HG03342 (cell line): ENCODE data around the gene SGSM2.

Experiments
- ATAC-seq: cut with Tn5 transposase; IDR thresholded peaks from one replicate; pipeline ENCODE4 v1.9.1; 2021; ENCODE audit warnings: mild to moderate bottlenecking, moderate library complexity; ENCODE audit not compliant: unreplicated experiment

Gene SGSM2

DNA sequence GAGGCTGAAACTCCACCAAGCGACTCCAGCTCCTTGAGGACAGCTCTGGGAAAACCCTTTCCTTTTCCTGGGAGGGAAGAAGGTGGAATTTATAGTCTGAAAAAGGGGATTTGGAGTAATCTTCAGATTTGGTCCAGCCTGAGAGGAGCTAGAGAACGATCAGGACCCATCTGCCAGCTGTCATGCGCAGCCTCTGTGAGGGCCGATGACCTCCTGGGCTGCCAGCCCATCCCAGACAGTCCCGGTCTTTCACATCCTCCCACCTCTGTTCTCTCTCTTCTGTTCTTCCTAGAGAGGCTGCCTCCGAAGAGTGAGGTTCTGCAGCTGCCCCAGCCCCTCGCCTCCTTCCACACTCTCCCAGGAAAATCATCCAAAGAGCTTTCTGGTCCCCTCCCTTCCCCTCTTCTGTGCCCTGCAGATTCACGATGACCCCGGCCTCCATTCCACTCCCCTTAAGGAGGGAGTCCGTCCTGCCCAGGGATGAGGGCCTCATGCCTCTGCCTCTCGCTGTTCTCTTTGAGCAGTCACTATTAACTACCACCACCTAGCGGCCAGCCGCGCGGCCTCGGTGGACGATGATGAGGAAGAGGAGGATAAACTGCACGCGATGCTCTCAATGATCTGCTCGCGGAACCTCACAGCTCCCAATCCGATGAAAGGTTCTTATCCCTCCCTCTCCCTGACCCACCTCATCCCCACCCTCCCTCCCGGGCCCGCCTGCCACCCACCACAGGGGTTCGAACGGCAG is 29.6 kb downstream of the SGSM2 start:
- ATAC-seq = no peak

DNA sequence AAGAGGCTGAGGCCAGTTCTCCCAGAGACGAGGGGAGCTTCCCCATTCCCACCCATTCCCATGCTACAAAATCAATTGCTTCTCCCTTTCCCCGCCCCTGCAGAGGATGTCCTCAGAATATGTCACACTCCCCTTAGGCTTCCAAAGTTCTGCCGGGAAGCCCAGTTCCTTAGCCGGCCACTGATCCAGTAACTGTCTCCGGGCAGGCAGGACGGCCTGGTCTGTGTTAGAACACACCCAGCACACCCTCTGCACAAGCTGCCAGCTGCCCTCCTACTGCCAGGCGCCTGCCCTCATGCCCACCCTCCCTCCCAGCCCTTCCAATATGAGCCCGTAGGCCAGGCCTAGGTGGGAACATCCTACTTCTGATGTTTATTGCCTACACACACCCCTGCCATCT is 31.1 kb downstream of the SGSM2 start:
- no peak for ATAC-seq

DNA sequence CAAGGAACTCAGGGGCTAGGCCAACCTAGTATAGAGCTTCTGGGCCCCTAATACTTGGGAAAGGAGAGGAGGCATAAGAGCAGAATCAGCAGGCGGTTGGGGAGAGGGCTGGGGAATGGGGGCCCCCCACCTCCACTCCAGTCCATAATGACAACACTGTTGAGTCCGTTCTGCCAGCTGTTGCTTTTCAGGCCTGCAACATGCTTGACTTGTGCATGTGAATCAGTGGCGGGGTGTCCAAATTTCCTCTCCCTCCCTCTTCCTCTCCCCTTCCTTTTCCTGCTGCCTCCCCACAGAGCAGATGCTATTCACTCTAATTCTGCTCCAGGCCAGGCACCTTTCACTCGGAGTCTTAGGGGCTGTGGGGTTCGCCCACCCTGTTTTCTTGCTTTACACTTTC is 31.7 kb downstream of the SGSM2 start:
- no peak for ATAC-seq

DNA sequence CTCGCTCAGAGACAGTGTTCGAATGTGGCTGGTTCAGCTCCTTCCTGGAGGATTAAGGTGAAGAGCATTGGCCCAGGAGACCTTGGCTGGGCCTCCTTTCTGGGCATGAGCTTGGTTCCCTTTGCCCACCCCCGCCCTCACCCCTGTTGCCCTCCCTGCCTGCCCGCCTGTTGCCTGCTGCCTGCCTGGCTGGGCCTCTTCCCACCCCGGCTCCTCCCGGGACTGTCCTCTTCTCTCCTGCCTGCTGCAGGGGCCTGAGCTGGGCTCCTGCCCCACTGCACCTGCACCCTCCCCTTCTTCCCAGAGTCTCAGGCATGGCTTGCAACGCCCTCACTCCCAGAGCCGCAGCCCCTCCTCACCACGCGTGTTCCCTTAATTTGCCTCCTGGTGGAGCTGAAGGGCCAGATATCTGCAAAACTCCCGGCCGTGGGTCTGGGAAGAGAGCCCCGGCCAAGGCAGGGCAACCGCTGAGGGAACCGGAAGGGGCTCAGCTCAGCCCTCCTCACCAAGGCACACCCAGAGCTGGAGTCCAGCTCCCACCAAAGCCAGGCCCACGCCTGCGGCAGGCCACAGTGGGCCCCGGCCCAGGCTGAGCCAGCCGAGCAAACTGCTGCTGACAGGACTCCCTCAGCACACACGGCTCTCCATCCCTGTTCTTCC is 32.4 kb downstream of the SGSM2 start:
- ATAC-seq = no peak

DNA sequence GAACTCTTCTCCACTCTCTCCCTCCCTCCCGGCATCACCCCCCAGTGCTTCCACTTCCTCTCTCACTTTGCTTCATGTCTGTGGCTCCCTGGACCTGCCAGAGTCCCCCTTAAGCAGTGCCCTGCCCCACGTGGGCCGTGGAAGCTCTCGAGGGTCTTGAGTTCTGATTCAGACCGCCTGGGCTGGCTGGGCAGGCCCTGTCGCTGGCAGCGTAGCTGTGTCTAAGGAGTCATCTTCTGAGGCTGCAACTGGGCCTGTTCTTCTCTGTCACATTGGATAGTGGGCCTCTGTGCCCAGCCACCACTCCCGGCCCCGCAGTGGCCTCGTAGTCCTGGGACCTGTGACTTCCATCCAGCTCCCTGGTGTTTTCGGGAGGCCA is 32.9 kb downstream of the SGSM2 start:
- ATAC-seq = no peak

DNA sequence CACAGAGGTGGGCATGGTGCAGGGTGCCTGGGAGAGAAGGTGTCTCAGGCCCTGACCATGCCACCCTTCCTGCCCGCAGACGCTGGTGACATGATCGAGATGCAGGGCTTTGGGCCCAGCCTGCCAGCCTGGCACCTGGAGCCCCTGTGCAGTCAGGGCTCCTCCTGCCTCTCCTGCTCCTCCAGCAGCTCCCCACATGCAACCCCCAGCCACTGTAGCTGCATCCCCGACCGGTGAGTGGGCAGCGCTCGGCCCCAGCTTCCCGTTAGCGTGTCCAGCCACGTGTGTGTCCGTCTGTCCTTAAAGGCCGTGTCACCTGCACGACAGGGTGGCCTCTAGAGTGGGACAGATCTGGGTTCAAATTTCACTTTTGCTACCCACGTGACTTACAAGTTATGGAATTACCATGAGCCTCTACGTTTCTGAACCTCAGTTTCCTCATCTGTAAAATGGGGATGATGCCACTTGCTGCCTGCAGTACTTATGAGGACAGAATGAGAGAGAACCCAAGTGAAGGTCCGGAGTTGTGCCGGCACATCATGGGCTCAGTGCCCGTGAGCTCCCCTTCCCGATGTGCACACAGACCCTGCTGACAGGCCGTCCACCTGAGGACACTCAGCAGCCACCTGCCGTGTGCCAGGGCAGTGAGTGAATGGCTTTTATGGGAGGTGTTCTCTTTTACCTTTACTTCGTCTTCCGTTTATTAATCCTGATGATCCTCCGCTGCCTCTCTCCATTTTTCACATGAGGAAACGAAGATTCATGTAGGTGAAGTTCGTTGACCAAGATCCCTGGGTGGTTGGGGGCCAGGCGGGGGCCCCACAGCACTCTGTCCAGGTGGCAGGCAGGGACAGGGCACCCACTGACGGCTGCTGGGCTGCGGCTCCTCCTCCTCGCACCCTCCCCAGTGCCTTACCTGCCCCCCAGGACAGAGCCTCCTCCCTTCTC is 34.2 kb downstream of the SGSM2 start:
- ATAC-seq = no peak

DNA sequence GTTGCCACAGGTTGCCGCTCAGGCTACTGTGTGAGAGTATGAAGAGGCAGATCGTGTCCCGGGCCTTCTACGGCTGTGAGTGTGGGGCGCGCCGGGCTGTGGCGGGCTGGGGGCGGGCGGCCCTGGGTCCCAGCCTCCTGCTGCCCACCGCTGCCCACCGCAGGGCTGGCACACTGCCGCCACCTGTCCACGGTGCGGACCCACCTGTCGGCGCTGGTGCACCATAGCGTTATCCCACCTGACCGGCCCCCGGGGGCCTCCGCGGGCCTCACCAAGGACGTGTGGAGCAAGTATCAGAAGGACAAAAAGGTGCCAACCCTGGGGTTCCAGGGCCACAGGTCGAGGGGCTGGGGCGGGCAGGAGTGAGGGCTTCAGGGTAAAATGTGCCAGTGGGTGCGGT is 34.9 kb downstream of the SGSM2 start:
- no peak for ATAC-seq

DNA sequence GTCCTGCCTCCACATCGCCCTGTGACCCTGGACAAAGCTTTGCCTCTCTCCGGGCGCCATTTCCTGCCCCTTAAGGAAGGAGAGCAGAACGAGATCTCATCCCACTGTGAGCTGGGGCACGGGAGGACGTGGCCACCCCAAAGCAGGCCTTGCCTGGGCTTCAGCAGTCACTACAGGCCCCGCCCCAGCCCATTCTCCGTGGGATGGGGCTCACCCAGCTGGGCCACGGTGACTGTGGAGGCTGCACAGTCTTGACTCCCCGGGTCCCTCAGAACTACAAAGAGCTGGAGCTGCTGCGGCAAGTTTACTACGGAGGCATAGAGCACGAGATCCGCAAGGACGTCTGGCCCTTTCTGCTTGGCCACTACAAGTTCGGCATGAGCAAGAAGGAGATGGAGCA is 35.4 kb downstream of the SGSM2 start:
- no peak for ATAC-seq

DNA sequence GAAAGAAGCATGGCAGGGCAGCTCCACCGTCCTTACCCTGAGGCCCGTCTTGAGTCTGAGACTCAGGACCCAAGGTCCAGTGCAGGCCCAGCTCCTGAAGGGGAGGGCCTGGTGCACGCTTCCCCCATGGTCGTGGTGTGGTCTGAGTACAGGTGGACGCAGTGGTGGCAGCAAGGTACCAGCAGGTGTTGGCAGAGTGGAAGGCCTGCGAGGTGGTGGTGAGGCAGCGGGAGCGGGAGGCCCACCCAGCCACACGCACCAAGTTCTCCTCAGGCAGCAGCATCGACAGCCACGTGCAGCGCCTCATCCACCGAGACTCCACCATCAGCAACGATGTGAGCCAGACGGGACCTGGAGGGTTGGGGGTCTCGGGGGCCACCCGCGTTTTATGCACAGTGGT is 35.9 kb downstream of the SGSM2 start:
- ATAC-seq = no peak

DNA sequence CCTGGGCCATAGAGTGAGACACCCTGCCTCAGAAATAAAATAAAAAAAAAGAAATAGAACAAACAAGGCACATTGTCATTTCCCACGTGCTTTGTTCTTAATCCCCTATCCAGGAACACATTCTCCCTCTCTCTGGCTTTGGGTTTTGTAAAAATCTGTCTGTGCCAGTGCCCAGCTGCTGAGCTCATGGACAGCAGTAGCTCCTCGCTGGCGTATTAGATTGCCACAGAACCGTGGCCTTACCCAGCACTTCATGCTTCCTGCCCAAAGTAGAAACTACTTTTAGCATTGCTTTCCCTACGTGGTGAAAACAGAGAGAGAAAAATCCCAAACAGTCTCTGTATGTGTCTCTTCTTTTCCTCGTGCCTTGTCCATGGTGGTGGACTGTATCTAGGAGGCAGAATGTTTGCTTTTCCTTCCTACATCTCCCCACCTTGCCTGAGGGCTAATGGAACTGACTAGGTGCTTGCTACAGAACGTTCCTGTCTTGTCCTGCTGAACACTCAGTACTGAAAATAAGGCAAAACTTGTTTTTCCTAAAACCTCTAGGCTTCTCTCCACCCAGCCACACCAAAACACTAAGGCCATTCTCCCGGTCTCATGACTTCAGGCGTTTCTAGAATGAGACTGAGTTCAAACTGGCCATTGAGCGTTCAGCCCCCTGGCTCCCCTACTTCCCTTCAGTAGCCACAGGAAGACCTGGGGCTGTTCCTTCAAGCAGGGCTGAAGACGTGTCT is 37.4 kb downstream of the SGSM2 start:
- no peak for ATAC-seq

DNA sequence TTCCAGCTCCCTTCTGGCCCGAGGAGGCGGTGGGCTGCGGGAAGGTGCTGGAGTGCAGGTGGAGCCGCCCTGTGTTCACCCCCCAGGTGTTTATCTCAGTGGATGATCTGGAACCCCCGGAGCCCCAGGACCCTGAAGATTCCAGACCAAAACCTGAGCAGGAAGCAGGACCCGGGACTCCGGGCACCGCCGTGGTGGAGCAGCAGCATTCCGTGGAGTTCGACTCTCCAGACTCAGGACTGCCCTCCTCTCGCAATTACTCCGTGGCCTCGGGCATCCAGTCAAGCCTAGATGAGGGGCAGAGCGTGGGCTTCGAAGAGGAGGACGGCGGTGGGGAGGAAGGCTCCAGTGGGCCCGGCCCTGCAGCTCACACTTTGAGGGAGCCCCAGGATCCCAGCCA is 38.1 kb downstream of the SGSM2 start:
- ATAC-seq = no peak

DNA sequence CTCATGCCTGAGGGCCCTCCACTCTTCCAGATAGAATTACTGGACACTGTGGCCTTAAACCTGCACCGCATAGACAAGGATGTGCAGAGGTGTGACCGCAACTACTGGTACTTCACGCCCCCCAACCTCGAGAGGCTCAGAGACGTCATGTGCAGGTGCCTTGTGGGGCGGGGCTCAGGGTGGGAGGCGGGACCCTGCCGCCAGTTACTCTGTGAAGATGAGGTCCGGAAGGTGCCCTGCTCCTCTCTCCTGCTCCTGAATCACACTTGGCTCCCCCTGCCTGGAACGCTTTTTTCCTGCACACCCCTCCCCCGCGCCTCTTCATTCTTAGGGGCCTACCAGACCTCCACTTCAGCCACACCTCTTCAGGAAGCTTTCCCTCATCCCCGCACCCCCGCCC is 38.8 kb downstream of the SGSM2 start:
- no peak for ATAC-seq

DNA sequence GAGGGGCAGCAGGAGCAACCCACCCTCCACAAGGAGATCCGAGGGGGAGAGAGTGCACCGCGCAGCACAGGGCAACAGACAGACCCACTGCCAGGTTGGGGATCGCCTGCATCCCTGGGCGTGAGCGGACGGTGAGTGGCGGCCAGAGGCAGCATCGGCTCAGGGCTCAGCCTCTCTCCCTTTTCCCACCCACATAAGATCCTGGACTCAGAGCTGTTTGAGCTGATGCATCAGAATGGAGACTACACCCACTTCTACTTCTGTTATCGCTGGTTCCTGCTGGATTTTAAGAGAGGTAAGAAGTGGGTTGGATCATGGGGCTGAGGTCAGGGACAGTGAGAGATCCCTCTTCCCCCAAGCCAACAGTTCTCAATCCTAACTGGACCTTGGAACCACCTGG is 40.4 kb downstream of the SGSM2 start:
- ATAC-seq = no peak

DNA sequence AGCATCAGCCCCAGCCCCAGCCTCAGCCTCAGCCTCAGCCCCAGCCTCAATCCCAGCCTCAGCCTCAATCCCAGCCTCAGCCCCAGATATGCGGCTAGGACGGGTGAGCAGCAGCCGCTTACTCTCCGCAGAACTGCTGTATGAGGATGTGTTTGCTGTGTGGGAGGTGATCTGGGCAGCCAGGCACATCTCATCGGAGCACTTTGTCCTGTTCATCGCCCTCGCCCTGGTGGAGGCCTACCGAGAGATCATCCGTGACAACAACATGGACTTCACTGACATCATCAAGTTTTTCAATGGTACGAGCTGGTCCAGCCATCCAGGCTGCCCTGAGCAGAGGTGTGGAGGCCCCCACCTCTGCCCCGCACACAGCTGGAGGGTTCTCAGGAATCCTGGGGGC is 41.6 kb downstream of the SGSM2 start:
- no peak for ATAC-seq

DNA sequence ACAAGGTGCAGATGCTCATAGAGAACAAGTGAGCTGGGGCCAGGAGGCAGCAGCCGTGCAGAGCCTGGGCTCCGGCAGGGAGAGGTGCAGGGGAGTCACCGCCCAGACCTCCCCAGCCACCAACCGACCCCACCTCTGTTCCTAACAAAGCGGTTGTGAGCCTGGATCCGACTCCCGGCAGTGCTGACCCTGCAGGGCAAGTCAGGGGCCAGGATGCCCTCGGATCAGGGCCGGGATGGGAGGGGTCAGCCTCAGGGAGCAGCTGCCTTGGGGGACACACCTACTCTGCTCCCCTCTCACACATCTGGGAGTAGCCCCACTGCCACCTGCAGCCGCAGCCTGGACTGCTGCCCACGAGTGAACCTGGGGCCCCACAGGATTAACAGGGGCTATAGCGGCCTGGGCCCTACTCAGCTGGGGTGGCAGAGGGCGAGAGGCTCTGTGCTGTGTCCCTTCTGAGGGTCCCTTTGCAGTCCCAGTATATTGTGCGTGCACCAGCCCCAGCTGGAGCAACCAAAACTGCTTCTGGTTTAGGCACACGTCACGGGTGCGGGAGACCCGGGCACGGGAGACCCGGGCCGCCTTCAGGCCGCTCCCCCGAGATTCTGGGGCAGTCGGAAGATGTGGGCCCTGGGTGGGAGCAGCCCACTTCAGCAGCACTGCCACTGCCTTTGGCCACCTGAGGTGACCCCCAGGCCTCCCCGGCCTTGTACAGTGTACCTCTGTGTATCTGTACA is 42.4 kb downstream of the SGSM2 start:
- no peak for ATAC-seq

DNA sequence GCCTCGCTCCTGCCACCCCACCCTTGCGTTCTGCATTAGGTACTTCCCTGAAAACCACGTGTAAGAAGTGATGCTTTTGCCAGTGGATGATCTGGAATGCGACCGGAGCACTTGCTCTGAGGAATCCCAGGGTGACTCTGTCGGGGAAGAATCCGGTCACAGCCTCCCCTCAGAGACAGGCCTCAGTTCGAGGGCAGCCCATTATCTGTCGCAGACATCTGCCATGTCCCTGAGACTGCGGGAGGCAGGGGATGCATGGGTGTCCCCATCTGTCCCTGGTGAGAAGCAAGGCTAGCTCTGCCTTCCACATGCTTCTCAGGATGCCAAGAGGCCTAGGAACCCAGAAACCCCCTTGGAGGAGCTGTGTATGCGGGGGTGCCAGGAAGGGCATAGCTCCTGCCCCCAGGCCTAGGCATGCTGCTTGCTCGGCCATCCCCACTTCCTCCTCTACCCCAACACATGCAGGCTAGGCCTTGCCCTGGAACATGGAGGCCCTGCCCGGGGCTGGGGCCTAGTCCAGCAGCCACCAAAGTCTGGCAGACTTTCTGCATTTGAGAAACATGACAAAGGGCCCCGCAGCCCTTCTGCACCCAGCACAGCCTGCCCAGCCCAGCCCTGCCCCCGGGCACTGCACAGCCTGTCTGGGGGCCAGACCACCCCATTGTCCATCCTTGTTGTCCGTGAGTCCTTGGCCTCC is 43.1 kb downstream of the SGSM2 start:
- no peak for ATAC-seq

DNA sequence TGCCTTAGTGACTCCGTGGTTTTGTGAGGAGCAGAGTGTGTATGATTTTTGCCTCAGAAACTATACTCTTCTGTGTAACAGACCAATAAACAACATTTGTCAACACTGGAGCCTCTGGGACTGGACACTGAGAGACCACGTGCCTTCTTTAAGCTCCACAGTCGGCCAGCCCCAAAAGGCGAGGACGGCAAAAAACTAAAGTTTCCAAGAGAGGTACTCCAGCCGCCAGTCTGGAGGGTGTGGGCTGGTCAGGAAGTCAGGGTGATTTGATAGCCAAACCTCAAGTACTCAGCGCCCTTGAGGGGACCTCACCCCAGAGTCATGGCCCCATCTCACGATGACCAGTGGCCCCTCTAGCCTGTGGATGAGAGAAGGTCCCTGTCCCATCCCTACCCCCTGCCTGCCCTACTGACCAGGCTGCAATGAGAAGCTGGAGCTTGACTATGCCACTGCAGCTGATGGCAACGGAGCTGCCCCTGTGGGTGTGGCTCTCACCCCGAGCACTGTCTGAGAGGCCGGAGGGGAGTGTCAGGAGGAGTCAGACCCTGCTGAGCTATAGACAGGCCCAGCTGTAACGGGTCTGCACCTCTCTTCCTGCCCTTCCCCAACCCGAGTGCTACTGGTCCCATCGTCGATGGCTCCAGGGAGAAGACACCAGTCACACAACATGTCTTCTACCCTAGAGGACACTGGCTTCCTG is 43.8 kb downstream of the SGSM2 start:
- no peak for ATAC-seq

DNA sequence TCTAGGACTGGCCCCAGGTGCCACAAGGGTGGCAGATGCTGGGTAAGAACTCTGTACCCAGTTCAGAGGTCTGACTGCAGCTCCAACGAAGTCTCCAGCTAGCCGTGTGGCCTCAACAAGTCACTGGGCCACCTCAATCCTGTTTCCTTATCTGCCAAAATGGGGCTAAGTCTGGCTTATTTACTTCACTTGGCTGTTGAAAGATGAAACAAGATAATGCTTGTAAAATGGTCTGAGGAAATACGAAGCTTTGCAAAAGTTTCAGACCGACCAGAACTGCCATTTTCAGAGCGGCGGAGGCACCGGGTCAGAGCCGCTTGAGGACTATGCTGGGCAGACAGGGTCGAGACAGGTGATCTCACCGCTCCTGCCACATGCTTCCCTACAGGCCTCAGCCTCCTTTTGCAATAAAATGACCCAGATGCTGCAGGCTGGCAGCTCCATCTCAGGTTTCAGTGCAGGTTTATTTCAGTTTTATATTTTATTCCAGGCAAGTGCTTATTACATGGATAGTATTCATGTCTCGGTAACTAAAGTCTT is 46.4 kb downstream of the SGSM2 start:
- ATAC-seq = no peak
